HCT116 (cell line): ENCODE measurements around the gene R3HCC1L.

Experiments used
- CTCF ChIP-seq, 3 experiments: fragments of 200-600 bp in 1 of 3; sonication (generic) in 1 of 3; IDR thresholded peaks in 2 of 3; conservative IDR thresholded peaks in 1 of 3; 2 replicates each; pipeline ENCODE4 v1.5.1; 2012 to 2017; ENCODE audit warnings: low read depth in 2 of 3, low read length in 2 of 3, antibody characterized with exemption in 1 of 3, borderline replicate concordance in 1 of 3, control low read depth in 1 of 3, mild to moderate bottlenecking in 1 of 3, mixed read lengths in 1 of 3, mixed run types in 1 of 3, moderate library complexity in 1 of 3; ENCODE audit not compliant: insufficient read depth in 1 of 3
- YY1 ChIP-seq: IDR thresholded peaks from 2 replicates; pipeline ENCODE4 v1.6.1; 2011; ENCODE audit warnings: low read length, low read depth, moderate library complexity, mild to moderate bottlenecking; ENCODE audit not compliant: insufficient replicate concordance; ENCODE audit errors: extremely low read depth

- TF ChIP-seq CTCF (IDR thresholded peaks at IDR 0.05 in 2 of 3, conservative IDR thresholded peaks at IDR 0.05 in 1 of 3; ENCODE audit: borderline replicate concordance in 1 of 3, insufficient read depth in 1 of 3, low read depth in 2 of 3, low read length in 2 of 3) = no peak
- no peak for TF ChIP-seq YY1
Measured at GRCh38 chr10:98238391-98238790, 103.9 kb downstream of the R3HCC1L start.
